NK-92 (cell line): ENCODE results near the gene LRIF1.
"Not testable (repeated sequence)": the region's sequence is repeated elsewhere in the genome, so short reads cannot be mapped to it uniquely, and the experiment has no call there.

Experiments used
- DNase-seq: peaks from one replicate; lab custom pipeline; 2025; ENCODE audit not compliant: unreplicated experiment; lab: John Stamatoyannopoulos, UW

Gene LRIF1, protein sequence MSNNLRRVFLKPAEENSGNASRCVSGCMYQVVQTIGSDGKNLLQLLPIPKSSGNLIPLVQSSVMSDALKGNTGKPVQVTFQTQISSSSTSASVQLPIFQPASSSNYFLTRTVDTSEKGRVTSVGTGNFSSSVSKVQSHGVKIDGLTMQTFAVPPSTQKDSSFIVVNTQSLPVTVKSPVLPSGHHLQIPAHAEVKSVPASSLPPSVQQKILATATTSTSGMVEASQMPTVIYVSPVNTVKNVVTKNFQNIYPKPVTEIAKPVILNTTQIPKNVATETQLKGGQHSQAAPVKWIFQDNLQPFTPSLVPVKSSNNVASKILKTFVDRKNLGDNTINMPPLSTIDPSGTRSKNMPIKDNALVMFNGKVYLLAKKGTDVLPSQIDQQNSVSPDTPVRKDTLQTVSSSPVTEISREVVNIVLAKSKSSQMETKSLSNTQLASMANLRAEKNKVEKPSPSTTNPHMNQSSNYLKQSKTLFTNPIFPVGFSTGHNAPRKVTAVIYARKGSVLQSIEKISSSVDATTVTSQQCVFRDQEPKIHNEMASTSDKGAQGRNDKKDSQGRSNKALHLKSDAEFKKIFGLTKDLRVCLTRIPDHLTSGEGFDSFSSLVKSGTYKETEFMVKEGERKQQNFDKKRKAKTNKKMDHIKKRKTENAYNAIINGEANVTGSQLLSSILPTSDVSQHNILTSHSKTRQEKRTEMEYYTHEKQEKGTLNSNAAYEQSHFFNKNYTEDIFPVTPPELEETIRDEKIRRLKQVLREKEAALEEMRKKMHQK

DNA sequence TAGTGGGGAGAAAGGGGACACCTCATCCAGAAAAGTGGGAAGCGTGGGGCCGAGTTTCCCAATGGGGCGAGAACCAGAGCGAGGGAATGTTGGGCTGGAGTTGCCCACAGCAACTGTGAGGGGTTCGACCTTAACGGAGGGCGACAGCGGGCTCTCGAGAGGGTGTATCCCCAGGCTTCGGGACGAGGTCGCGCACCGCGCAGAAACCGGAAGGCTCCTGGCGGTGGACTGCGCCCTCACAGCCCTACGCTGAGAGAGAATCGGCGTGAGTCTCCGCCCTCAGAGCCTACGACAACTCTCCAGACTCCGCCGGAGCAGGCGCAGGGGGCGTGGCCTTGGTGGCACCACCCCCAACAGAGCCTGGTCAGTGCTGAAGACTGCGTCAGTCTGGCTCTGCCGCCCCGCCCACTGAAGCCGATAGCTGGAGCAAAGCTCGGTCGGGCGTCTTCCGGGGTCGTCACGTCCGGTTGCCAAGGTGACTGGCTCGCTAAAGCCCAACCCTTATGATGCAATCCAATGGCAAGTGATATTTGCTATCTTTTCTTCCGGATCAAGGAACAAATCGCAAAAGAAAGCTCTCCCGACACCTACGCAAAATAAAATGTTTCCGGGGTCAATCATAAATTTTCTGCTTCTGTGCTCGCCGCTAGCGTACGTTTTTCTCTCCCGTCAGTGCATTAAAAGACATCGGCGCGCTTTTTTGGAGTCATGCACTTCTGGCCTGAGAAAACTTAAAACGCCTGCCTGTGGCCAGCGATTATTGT lies at the start of gene LRIF1:
Gene LRIF1, minus strand, starts transcription at position 232 of the 764 bp plus-strand sequence. CDS start 234 bp downstream, outside the sequence.
- DNase-seq = peak; percentile 98

DNA sequence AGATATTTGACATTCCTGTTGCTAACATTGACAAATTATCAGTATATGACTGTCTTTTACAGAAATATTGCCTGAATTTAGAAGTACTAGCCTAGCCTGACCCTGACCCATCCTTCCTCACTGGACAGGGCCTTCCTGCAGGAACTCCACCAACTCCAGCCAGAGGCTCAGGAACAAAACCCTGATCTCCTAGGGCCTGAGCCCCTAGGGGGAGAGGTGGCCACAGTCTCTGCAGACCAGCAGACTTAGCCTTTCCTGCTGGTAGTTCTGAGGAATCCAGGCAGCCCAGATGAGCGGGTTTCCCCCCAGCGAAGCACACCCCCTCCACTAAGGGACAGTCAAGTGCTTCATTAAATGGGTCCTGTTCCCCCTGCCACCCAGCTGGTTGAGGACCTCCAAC lies 44.3 kb upstream of the LRIF1 start:
- no peak for DNase-seq

DNA sequence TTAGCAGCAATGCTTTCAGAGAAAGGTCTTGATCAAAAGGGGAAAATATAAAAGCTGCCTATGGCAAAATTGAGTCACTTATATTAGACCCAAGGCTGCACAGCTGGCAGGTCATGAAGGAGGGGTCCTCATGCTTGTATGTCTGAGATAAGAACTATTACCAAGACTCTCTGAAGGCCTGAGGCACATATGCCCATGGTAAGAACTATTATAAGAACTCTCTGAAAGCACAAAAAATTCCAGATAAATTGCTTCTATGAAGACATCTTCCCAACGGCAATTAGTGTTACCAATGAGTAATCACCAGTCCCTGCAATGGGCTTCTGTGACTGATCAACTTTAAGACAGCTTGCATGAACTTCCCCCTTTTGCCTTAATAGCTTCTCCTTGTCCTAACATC lies 42.8 kb upstream of the LRIF1 start:
- no peak for DNase-seq

DNA sequence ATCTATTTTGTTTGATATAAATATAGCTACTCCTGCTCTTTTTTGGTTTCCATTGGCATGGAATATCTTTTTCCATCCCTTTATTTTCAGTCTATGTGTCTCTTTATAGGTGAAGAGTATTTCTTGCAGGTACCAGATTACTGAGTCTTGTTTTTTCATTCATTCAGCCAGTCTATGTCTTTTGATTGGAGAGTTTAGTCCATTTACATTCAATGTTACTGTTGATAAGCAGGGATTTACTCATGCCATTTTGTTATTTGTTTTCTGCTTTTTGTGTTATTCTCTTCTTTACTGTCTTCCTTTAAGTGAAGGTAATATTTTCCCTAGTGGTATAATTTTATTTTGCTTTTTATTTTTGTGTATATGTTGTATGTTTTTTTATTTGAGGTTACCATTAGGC lies 35.9 kb upstream of the LRIF1 start:
- DNase-seq = not testable (repeated sequence)

DNA sequence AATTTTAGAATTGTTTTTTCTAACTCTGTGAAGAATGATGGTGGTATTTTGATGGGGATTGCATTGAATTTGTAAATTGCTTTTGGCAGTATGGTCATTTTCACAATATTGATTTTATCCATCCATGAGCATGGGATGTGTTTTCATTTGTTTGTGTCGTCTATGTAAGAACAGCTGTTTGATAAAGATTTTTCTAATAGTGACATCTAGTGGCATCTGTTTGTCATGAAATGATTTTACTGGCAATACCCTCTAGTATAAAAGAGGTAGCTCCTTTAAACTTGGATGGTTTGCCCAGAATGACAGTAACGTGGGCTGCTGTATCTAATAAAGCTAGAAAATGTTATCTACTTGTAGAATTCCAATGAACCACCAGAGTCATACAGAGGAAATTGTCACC lies 28.6 kb upstream of the LRIF1 start:
- DNase-seq = not testable (repeated sequence)

DNA sequence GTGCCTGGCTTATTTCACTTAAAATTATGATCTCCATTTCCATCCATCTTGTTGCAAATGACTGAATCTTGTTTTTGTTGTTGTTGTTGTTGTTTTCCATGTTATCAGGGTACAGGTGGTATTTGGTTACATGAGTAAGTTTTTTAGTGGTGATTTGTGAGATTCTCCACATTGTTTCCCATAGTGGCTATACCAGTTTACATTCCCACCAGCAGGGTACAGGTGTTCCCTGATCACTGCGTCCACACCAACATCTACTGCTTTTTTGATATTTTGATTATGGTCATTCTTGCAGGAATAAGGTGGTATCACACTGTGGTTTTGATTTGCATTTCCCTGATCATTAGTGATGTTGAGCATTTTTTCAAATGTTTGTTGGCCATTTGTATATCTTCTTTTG lies 27.6 kb upstream of the LRIF1 start:
- DNase-seq = not testable (repeated sequence)

DNA sequence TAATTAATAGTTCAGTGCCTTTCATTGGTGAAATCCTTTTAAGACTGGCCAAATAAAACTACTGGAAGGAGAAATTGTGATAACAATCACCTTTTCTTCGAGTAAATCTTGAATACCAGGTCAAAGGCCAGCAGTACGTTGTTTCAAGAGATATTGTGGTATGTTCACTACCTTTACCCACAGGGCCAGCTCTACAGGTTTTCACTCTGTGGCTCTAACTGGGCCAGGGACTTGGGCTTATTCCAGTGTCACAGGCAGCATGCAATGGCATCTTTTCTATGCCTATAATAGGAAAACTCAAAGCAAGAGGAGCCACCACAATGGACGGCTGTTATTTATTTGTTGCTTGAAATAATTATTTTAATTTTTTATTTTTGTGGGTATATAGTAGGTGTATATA lies 26.8 kb upstream of the LRIF1 start:
- no peak for DNase-seq

DNA sequence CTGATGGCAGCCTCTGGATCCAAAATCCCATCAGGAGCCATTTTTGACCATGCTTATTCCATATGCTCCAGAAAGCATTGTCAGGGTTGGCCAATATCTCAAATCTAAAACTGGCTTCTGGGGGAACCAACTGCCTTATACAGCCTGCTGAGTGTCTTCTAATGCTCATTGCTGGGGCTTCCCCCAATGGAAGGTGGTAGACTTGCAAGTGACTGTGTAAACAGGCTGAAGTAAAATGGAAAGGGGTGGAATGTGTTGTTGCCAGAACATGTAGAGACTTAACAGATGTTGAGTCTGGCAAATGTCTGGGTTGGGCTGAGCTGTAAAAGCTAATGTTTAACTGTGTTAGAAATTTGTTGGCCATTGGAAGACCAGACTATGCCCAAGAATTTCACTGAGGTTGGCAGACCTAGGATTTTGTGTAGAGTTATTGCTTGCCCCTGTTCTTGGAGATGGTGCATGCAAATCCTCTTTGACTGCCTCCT lies 22.7 kb upstream of the LRIF1 start:
- no peak for DNase-seq

DNA sequence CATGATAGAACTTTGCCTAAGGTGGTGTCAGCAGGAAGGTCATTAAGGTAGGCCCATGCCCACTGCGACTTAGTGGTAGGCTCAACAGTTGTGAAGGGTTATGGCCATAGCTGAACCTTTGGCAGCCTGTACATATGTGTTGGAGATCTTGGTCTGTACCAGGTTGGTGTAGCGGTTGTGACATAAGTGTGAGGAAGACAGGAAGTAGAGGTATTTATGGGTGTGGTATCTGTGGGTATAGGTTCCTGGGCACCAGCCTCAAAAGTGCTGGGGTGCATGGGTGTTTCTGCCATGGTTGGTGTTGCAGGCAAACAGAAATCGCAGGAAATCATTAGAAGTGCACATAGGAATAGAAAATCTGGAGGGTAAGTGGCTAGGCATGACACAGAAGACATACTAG lies 18.6 kb upstream of the LRIF1 start:
- DNase-seq = no peak

DNA sequence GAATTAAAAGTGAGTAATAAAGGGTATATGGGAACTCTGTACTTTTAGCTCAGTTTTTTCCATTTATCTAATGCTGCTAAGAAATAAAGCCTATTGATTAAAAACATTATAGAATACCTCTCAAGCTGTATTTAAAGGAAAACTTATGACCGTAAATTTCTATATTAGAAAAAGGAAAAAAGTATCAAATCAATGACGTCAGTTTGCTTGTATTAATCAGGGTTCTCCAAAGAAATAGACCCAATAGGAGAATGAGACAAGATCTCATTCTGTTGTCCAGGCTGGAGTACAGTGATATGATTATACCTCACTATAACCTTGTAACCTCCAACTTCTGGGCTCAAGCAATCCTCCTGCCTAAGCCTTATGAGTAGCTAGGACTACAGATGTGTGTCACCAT lies 15.4 kb upstream of the LRIF1 start:
- no peak for DNase-seq

DNA sequence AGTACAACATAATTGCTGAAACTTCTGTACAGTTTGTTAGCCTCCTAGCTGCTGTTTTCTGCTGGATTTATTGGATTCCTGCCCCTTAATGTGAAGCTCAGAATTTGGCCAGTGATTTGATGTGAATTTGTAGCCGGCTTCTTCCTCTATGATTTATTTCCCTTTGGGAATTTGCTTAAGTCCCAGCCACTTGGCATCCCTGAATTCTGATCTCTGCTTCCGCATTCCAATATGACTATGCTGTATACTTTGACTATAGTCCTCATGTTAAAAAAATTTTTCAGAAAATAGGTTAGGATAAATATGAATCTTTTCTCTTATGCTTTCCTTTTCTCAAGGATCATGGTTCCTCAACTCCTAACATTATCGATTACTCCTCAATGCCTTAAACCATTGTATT lies 12.4 kb upstream of the LRIF1 start:
- no peak for DNase-seq

DNA sequence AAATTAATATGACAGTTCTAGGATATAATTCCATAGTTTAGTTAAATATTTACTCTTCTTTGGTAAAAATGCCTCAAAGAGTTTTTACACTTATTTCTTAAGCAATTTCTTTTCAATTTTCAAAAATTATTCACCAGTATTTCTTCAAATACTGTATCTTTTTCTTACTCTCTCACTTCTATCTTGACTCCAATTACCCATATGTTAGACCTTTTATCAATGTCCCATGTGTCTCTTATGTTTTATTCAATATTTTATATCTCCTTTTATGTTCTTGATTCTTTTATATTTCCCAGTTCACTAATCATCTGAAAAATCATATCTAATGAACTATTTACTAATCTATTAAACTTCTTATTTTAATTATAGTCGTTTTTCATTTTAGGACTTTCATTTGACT lies 11.5 kb upstream of the LRIF1 start:
- no peak for DNase-seq

DNA sequence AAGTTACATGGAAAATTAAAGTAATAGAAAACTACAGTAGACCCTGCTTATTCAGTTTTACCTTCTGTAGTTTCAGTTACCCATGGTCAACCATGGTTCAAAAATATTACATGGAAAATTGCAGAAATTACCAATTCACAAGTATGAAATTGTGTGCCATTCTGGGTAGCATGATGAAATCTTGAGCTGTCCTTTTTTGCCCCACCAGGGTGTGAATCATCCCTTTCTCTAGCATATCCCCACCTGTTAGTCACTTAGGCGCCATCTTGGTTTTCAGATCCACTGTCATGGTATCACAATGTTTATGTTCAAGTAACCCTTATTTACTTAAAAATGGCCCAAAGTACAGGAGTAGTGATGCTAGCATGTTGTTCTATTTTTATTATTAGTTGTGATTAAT lies 3.5 kb upstream of the LRIF1 start:
- DNase-seq = no peak

DNA sequence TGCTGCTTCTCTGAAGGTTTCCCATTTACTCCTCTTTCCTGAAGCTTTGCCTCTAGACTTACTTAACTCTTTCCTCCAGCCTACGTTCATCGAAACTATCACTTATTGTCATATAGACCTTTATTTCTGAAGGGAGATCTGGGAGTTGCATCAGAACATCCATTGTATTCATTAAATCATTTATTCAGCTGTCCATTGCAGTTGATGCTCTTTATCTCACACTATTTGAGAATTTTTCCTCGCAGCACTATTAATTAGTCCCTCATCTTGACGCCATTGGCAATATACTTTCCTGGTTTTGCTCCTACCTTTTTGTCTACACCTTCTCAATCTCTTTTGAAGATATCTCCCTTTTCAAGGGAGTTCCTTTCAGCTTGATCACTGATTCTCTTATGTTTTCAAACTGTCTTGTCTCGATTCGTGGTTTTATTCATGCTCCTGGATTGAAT lies 757 bp upstream of the LRIF1 start:
- no peak for DNase-seq

DNA sequence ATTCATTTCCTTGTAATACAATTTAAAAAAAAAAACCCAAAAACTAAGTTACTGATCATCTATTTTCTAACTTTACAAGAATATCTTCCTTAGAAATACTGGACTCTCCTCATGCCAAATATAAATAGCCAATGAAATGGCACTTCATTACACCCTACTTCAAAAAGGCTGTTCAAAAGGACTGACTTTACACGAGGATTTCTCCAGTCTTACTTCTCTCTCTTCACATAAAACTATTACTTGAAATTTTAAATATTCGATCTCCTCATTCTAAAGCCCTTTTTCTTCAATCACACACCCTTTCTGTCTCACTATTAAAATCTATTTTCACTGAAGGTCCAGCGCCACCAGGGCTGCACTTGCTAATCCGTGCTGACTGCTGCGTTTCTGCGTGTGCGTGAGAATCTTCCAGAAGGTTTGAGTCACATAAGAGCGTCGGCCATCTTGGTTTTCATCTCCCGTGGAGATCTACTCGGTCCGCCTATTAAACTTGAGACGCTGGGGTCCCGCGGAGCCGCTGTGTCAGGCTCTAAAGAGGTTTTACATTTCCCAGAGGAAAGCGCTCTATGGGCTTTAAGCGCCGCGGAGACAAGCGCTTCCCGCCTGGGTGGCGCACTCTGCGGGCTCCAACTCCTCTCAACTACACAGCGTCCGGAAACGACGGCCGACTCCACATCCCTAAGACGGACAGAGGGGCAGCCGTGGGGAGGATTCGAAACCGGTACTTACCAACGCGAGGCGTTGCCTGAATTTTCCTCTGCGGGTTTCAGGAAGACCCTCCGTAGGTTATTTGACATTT lies 631 bp downstream of the LRIF1 start:
- no peak for DNase-seq

DNA sequence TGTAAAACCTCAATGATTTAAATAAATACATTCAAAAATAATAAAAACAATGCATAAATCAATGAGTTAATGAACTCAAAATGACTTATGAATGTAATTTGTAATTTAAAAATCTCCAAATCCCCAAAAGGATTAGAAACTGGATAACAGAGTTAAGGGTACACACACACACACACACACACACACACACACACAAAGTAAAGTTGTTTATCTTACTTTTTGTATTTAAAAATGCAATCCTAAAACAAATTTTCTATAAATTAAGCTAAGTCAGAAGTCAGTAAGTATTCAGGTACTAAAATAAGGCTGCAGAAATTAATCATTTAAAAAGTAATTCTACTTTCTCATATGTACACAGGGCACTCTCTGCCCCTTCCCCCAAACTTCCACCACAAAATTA lies 1.8 kb downstream of the LRIF1 start:
- no peak for DNase-seq

DNA sequence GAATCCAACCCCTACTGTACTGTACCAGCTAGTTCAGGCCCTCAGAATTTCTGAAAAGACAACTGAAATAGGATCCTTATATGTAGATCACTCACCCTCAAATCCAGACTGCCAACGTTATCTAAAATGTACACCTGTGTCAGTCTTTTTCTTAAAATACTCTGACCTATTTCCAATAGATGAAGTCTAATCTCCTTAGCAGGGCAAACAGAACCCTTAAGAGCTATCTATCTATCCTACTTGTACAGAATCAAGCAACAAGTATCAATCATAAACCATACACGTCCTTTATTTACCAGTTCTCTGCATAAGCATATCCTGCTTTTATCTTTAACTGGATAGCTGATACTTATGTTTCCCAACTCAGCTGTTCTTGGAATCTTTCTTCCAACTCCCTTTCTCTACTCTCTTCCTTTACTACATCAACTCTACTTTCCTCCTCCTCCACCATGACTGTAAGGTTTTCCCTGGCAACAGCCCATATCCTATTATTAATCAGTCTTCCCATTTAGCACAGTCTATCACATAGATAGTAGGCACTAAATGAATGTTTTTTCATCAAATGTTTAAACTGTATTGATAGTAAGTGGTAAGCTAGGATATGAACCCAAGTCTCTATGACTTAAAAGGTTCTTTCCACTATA lies 2.8 kb downstream of the LRIF1 start:
- no peak for DNase-seq

DNA sequence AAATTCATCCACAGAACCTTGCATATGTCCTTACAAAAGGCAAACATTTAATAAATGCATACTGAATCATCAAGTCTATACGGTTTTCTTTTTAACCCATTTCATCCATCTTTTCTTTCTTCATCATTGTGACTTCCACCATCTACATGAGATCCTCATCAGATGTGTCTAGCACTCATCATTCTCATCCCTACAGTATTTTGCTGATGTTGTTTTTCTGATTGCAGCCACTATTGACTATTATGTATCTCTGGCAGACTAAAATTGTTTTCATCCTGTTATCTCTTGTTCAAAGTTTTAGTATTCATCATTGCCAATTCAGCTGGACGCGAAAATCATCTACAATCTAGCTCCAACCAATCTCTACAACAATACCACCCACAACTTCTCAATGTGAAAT lies 5.9 kb downstream of the LRIF1 start:
- no peak for DNase-seq

DNA sequence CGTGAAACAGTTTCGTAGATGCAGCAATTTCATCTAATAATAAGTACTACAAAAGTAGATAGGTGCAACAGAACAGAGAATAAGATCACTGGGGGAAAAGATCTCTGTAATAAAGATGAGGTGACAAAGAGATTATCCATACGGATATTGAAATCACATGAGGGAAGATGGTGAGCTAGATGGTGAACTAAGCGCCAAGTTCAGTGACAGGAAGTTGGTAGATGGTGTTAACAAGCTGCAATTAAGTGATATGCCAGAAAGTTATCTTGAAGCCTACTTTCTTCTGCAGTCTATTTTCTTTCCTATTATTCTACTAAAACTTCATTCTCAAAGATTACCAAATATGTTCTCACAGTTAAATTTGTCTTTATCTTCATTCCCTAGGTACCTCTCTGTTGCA lies 7.1 kb downstream of the LRIF1 start:
- no peak for DNase-seq

DNA sequence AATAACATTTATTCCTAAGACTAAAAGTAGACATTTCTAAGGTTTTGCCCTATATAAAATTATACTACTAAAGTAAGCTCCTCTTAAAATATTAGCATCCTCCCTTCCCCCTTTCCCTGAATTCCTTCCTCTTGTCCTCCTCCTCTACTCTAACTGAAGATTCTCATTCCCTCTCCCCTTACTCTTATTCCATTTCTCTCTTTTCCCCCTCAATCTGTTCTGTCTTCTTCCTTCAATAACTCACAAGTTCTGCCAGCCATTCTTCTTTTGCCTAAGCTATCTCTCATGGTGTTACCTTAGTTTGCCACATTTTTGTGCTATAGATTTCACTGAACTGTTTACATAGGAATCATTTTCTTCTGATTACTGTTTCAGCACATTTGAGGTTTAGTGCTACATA lies 10.7 kb downstream of the LRIF1 start:
- no peak for DNase-seq
